GM21381 (cell line): ENCODE results near the gene TAS2R42.

Experiments
- ATAC-seq: cut with Tn5 transposase; IDR thresholded peaks from one replicate; pipeline ENCODE4 v1.9.1; 2021; ENCODE audit warnings: mild to moderate bottlenecking, moderate library complexity; ENCODE audit not compliant: unreplicated experiment

Gene TAS2R42, protein sequence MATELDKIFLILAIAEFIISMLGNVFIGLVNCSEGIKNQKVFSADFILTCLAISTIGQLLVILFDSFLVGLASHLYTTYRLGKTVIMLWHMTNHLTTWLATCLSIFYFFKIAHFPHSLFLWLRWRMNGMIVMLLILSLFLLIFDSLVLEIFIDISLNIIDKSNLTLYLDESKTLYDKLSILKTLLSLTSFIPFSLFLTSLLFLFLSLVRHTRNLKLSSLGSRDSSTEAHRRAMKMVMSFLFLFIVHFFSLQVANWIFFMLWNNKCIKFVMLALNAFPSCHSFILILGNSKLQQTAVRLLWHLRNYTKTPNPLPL

DNA sequence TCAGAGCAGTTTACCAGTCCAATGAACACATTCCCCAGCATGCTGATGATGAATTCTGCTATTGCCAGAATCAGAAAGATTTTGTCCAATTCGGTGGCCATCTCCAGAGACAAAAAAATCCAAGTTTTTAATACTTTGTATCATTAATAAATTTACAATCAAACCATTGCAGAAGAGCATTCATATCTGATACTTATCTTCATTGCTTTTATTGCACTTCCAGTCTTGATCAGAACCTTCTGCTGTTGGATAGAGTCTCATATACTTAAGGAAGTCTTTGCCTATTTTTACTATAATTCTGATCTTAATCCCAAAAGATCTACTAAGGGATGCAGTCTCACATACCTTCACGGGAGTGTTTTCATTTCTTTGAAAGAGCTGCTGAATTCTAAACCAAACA is at the start of gene TAS2R42:
TSS of gene TAS2R42 (minus strand) at position 101 of the 400 bp plus-strand sequence. CDS start at position 101, 0 bp downstream.
- ATAC-seq = no peak

DNA sequence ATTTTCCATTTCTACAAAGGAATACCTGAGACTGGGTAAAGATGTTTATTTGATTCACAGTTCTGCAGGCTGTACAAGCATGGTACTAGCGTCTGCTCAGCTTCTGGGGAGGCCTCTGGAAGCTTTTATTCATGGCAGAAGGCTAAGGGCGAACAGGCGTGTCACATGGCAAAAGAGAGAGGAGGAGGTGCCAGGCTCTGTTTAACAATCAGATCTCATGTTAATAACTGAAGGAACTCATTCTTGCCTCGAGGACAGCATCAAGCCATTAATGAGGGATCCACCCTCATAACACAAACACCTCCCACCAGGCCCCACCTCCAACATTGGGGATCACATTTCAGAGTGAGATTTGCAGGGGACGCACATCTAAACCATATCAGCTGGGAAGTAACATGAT is 46.8 kb upstream of the TAS2R42 start:
- ATAC-seq = no peak

DNA sequence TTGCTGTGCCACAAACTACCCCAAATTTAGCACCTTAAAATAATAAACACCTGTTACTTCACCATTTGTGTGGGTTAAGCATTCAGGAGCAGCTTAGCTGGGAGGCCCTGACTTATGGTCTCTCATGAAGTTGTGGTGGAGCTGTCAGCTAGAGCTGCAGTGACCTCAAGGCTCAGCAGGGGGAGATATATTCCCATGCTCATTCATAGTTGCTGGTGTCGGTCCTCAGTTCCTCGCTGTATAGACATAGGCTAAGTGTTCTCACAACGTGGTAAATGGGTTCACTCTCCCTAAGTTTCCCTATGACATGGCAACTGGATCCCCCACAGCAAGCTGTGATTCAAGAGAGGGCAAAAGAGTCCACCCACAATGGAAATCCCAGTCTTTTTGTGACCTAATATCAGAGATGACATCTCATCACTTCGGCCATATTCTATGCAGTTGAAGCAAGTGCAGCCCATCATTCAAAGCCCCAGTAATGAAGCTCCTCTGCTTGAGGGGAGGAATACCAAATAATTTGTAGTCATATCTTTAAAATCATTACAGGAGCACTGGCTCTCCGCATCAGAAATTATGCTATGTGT is 41.7 kb upstream of the TAS2R42 start:
- no peak for ATAC-seq

DNA sequence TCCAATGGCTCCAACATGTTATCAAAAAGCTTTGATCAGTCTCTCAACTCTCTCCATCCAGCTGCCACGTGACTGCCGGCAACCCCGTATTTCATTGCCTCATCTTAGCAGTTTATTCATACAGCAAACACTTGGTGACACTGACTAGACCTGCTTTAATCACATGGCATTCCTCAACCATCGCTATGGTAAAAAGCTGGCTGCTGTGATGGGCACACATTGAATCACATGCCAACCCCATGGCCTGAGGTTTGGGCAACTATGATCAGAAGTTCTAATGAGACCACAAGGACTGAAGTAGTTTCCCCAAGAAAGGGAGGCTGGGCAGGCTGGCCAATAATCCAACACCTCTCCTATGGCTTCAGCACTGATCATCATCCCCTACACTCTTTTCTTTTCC is 40.6 kb upstream of the TAS2R42 start:
- ATAC-seq = no peak

DNA sequence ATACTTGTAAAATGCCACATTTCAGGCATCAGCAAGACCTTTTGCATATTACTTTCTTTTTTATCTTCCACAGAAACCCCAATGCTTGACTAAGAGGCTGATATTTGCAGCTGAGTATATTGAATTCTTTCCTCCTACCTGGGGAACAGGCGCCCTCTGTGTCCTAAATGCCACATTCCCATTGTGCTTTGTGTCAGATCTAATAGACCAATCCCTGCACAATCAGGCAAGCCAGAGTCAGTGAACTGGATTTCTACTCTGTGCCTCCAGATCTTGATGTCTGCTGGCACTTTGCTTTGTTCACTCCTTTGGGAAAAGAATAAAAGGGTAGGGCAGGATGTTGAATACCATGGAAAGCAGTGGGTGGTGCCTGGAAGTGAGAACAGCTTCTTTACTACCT is 22.4 kb upstream of the TAS2R42 start:
- no peak for ATAC-seq

DNA sequence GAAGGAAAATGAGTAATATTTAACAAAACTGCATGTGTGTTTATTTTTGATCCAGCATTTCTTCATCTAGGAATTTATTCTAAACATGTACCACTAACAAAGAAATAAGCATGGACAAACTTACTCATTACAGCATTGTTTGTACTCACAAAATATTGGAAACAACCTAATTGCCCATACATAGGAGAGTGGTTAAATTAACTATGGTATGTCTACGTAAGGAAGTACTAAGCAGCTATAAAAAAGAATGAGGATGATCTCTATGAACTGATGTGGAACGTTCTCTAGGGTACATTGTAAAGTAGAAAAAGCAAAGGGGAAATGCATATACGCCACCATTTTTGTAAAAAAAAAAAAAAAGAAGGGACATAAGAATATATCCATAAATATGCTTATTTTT is 17.4 kb upstream of the TAS2R42 start:
- no peak for ATAC-seq

DNA sequence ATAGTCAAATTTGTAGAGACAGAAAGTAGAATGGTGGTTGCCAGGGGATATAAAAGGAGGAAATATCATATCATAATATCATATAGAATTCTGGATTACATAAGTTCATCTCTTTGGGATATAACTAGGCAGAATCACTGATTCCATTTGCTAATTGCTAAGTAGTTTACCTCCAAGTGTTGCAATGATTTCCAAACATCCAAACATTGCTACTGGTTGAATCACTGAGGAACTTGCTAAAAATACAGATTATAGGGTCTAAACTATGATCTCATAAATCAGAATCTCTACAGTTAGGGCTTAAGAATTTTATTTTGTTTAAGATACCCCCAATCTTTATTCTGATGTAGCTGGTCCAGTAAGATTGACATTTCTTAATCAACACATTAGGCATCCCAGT is 16.1 kb upstream of the TAS2R42 start:
- ATAC-seq = no peak

DNA sequence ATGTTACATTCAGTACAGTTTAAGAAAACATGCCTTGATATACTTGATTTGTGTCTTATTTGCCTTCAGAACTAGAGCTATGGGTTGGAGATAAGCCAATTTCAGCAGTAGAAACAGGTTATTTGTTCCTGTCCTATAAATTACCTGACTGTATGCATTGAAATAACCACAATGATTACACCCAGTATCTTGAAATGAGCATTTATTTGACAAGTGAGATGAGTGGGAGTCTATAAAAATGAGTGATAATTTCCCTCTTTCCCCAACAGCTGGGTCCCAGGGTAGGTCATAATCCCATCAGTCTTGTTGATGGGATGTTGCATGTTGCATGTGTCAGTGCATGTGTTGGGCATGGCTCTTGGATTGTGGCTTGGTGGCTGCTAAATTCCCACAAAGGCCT is 3.7 kb downstream of the TAS2R42 start:
- ATAC-seq = no peak

DNA sequence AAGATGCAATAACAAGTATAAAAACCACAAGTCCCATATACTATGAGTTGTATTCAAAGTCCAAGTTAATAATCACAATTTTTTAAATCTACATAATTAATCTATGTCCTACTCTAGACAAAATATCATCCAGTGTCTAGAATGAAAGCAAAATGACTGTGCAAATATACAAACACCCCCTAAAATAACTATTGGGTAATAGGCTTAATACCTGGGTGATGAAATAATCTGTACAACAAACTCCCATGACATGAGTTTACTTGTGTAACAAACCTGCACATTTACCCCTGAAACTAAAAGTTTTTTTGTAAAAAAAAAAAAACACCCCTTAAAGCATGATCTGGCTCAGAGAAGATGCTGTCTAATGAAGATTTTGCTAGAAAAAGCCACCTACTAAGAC is 4.2 kb downstream of the TAS2R42 start:
- no peak for ATAC-seq

DNA sequence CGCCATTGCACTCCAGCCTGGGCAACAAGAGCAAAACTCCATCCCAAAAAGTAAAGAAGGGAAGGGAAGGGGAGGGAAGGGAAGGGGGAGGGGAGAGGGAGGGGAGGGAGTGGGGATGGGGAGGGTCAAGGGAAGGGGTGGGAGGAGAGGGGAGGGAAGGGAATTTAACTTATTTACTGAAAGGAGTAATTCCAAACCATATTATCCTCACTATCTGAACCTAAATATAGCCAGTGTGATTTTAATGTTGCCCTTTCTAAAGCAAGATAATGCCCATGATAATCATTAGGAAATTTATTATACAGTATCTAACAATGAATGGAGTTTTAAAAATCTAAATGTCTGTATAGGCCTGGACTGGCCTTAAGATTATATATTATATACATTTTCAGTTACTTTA is 8.5 kb downstream of the TAS2R42 start:
- ATAC-seq = no peak

DNA sequence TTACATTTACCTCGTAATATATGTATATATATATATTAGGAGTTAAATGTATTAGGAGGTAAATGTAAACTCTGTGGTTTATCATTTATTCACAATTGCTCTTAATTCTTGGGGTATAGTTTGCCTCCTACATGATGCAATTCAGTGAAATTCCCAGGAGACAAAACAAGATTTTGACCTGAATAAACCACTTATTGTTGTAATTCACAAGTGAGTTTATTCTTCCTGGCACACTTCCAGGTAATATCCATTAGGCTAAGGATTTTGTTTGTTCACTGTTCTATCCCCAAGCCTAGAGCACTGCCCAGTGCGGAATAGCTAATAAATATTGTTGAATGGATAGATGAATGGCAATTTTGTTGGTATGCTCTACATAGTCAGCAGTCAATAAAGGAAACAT is 12.7 kb downstream of the TAS2R42 start:
- ATAC-seq = no peak

DNA sequence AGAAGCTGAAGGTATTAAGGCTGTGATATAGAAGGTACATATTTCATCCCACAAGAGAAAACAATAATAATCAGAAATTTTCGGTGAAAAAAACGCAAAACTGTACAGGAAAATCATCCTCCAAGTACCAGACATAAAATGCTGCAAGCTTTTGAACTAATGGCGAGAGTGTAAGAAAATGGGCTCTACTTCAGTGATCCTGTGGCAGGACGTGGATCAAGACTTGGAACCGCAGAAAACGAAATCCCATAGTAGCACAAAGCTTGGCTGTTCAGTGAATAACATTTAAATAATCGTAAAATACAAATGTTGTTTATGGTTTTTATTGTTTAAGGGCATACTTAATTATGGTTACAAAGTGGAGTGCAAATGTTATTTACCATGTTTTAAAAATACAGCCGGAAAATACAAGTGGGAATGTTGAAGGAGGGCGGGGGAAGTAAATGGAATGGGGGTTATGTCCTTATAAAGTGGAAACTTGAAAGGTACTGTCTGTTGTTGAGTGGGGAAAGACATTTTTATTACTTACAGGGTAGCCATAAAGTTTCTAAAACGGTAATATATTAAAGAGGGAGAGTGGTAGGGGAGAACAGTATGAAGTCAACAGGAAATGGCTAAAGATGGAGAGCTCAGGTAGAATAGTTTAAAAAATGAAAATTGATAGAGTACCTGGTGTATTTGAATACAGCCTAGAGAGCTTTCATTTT is 14.6 kb downstream of the TAS2R42 start:
- ATAC-seq = no peak

DNA sequence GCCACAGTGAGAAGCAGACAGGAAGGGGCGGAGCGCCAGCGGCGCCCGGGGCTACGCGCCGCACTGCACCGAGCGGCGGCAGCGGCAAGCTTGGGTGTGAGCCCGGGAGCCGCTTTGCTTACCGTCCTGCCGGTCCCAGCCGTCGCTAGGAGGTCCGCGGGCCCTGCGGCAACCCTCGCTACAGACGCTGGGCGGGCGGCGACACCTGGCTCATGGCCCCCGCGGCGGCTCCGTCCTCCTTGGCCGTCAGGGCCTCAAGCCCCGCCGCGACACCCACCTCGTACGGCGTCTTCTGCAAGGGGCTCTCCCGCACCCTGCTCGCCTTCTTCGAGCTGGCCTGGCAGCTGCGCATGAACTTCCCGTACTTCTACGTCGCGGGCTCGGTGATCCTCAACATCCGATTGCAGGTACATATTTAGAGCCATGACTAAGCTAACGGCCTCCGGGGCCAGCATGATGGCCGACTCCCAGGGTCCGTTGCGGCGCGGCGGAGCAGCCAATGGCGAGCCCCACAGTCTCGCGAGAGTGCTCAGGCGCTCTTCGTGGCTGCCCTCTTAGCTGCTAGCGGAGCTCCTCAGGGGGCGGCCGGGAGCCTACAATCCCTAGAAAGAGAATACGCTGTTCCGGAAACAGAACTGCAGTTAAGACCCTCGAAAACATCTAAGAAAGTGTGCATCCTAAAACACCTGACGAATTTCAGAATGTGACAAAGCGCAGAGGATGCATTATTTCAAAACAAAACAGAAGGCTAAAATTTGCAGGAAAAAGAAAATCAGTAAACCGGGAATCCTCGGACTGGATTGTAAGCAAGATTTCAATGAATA is 15.4 kb downstream of the TAS2R42 start, which contains the start of gene SMIM10L1:
TSS of gene SMIM10L1 (plus strand) at position 50 of the 824 bp plus-strand sequence. CDS start at position 213, 163 bp downstream.
- ATAC-seq = peak; percentile 96

DNA sequence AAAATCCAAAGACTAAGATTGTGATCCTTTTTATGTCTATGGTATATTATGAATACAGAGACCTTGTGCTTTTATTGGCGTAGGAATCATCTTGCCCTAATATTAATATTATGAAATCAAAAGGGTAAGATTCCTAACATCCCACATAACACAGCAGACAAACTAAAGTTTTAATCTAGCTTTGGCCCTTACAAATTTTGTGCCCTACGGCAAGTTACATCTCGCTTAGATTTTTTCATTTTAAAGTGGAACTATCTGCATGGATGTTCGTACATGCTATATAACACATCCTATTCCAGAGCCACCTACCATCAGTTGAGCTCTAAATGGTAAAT is 16.0 kb downstream of the TAS2R42 start:
- no peak for ATAC-seq

DNA sequence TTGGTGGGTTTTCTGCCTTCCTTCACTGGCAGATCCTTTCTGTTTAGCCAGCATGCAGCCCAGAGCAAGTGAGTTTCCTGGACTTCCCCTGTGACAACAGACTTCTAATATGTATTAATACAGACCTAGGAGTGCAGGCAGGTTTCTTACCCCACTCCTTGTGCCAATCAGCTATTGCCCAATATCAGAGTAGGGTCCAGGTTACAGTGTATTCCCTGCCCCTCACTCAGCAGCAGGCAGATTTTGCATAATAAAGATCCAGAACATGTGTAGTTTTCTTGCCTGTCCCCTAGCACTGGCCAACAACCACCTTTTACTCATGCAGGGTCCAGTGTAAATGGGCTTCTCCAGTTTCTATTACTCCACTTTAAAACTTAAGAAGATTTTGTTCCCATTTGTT is 20.4 kb downstream of the TAS2R42 start:
- no peak for ATAC-seq

DNA sequence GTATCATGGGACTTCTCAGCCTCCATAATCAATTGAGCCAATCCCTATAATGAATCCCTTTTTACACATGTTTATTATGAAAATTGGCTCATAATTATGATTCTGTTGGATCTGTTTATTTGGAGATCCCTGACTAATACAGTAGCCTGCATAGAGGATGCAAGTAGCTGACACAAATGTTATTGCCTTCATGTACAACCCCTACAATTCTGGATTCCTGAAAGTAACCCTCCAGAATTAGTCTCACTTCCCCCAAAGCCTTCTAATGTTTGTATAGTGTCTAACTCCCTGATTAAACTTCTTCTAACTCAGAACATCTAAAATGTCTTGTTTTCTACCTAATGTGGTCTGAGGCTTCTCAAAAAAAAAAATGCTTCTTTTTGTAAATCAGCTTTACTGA is 22.4 kb downstream of the TAS2R42 start:
- no peak for ATAC-seq

DNA sequence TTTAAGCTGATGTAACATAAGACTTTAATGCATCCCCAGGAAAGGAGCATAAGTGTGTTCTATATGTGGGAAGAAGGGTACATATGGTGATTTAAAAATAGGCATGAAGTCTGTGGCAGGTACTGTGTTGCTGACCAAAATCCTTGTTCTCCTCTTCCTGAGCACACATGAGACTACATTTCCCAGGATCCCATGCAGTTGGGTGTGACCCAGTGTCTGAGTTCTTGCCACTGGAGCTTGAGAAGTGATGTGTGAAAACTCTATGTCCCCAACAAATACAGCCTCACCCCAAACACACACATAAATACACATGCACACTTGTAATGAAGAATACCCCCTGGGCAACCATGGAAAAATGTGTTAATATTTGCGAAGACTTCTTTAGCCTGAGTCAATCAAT is 24.2 kb downstream of the TAS2R42 start:
- ATAC-seq = no peak

DNA sequence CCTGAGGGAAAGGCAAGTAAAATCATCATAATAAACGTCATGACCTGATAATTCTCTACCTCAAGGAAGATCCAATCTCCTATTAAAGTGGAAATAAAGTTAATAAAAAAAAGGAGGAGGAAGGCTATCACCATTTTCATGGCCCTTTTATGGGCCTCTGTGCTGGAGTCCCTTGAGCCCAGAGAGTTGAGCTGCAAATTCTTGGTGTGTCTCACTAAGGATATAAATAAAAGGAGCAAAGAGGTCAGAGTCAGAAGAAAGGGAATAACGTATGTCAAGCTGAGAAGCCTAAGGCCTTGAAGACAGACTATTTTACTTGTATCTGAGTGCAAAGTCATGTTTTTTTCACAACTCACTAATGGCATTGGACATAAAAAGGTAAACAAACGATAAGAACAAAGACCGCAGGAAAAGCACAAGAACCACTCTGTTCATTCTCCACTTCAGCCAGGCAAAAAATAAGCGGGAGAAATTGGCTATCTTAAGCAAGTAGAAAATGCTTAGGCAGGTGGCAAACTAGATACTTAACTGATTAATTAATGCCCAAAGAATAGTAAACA is 27.8 kb downstream of the TAS2R42 start:
- no peak for ATAC-seq

DNA sequence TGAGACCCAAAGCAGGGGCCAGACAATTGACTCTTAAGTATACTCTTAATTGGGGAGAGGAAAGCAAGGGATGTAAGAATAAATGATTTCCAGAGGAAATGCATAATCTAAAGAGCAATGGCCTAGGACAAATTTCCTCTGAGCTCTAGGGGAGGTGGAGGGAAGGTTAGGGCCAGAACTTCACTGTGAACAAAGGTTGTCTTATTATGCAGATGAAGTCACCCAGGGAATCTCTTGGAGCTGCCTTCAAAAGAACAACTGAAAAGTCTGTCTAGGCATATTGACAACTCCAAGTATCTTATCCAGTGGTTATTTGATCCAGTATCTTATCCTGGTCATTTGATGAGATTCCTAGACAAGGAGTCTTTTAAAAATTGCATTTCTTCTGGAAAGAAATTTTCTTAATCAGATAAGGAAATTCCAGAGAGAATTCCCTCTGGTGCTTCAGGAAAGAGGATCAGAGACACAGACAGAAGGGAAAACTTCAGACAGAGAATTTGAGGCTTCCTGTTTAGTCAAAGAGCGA is 32.3 kb downstream of the TAS2R42 start:
- ATAC-seq = no peak

DNA sequence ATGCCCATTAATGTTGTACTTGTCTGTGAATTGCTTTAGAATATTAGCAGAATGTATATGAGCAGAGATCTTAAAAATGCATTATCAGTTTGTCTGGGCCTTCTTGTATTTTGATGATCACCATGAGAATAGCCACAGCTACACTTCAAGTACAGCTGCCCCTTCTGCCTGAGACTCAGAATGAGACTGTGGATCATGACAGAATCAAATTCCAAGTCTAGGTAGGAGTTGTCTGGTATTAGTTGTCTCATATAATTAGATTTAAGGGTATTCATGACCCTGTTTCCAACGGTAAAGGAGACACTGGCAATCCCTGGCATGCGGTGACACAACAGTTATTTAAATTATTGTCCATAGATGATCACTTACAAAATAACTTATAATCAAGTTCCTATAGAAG is 34.0 kb downstream of the TAS2R42 start:
- no peak for ATAC-seq

DNA sequence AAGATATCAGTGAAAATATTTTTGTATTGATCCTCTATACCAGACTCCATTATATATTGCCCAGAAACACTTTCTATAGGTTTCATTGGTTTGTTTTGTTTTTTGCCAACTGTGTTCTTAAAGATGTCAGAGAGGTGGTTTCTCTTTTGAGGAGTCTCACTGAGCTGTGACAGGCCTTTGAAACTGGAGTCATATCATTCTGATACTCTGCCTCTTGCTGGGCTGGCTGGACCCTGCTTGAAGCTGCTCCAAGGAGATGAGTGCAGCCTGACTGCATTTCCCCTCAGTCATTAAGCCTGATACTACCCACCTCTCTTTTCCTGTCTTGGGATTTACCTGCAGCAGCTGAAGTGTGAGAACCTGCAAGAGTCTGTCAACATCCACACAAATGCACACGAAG is 35.9 kb downstream of the TAS2R42 start:
- ATAC-seq = no peak
